Fibroblast of peridontal ligament (primary cell): Measurements from ENCODE around the gene GPC3.
"Not testable (repeated sequence)": the region's sequence is repeated elsewhere in the genome, so short reads cannot be mapped to it uniquely, and the experiment has no call there.

Source experiments
- DNase-seq: peaks from one replicate; pipeline ENCODE4 v3.0.0-alpha.2; 2010; ENCODE audit errors: extremely low read depth

GPC3 gene

DNA sequence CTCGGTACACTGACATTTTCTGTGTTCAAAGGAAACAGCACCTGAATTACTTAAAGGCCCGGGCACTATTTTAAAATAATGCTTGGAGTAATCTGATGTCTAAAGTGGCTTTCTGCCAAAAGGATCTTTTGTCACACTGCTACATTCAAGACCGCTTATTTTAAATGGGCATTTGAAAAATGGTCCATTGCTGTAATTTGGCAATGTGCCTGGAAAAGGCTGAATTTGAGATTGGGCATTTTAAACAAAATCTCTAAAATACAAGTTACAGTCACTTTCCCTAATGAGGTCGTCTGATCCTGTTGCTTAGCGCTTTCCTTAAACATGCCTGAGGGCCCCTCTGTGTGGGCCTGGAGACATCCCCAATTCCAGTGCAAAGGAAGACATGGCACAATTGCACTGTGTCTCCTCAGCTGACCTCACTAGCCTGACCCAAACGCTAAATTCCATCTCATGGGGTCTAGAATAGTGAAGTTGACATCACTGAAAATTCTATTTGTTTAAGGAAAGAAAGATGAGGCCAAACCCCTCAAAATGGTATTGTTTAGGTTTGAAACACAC lies 214.2 kb downstream of the GPC3 start:
- DNase-seq: no peak

DNA sequence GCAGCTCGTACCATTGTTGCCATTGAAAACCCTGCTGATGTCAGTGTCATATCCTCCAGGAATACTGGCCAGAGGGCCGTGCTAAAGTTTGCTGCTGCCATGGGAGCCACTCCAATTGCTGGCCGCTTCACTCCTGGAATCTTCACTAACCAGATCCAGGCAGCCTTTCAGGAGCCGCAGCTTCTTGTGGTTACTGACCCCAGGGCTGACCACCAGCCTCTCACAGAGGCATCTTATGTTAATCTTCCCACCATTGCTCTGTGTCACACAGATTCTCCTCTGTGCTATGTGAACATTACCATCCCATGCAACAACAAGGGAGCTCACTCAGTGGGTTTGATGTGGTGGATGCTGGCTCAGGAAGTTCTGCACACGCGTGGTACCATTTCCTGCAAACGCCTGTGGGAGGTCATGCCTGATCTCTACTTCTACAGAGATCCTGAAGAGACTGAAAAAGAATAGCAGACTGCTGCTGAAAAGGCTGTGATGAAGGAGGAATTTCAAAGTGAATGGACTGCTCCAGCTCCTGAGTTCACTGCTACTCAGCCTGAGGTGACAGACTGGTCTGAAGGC lies 222.3 kb downstream of the GPC3 start:
- not testable (repeated sequence) for DNase-seq

DNA sequence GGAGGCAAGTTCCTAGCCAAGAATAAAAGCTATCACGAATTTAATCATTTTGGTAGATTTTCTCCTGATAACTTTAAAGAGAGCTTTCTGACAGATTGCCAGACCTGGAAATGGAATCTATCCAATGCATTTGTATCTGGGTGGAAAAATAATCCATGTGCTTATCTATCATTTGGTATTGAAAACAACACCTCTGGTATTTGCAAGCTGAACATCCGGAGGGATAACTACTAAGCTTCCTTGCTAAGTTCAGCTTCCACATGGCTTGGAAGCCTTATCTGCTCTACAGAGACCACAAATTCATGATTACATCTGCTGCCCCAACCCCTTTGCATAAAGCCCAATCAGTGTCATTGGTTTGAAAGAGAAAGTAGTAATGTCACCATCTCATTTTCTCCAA lies 230.7 kb downstream of the GPC3 start:
- DNase-seq: no peak

DNA sequence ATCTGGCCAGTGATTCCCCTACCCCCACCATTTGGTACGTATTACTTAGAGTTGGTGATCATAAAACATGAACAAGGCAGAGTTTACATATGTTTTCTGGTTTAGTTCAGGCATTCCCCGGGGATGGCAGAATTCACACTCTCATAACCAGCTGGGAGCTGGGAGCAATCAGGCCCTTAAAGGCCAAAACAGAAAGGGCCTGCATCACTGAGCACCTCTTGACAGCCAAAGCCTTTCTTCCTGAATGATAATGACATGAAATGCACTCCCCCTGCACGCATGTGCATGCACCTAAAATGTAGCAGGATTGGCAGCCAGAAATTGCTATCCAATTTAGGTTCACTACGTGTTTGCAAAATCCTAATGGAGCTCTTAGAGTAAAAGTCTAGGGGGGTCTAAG lies 235.4 kb downstream of the GPC3 start:
- no peak for DNase-seq

DNA sequence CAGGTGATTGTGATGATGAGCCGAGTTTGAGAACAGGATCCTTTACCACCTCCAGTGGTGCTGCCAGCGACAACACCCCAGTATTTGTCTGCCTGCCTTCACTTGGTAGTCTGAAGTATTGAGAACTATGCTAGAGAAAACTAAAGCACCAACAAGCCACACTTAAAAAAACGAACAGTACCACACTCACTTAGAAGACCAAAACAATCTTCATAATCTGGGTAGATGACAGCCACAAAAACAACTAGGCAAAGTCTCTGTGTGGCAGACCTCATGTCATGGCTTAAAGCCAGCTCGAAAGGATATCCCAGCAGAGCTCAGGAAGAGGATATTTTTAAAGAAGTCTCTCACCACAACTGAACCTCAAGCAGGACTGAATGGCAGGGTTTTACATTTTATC lies 236.0 kb downstream of the GPC3 start:
- no peak for DNase-seq

DNA sequence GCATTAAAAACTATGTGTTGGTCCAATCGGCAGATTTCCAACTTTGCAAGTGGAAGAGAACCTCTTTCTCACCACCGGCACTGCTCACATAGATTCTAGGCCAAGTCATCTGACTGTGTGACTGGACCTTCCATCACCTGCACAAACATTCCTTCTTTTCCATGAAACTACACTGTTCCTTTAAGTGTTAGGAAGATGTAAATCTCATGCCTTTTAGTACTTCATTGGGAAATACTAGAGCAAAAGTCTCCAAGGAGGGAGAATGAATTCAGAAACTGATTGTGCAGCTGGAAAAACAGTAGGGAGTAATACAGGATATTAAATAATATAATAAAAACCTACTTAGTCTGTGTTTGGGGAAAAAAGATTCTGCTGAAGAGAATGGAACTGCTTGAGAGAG lies 238.2 kb downstream of the GPC3 start:
- DNase-seq: no peak

DNA sequence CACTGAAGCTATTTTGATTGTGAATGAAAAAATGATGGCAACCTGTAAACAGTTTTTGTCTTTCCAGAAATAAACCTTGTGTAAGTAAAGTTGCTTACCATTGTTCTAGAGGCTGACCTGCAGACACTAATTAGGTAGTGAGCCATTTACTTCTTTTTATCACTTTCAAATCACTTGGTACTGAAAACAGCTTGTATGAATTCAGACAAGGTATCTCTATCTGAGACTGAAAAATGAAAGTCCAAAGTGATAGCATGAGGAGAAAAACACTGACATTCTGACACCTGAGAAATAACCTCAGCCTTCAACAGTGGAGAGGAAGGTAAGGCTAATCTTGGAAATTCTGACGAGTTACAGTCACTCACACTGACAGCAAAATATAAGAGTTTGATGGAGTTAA lies 238.8 kb downstream of the GPC3 start:
- DNase-seq: no peak

DNA sequence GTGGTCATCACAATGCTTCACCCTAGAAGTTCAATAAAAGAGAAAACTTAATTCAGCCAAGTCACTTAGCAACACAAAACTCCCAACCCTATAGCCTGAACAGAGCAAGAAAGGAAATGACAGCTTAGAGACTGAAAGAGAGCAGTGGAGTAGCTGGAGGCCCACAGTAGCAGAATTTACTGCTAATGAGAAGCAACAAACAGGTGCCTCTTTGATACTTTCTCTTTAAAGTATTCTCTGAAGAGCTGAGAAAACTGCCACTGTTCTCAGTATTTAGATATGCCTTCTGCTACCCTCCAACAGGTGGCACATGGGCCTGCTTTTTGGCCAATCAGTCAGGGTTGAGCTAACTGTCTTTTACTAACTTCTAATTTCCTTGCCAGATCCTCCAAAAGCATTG lies 240.0 kb downstream of the GPC3 start:
- no peak for DNase-seq

DNA sequence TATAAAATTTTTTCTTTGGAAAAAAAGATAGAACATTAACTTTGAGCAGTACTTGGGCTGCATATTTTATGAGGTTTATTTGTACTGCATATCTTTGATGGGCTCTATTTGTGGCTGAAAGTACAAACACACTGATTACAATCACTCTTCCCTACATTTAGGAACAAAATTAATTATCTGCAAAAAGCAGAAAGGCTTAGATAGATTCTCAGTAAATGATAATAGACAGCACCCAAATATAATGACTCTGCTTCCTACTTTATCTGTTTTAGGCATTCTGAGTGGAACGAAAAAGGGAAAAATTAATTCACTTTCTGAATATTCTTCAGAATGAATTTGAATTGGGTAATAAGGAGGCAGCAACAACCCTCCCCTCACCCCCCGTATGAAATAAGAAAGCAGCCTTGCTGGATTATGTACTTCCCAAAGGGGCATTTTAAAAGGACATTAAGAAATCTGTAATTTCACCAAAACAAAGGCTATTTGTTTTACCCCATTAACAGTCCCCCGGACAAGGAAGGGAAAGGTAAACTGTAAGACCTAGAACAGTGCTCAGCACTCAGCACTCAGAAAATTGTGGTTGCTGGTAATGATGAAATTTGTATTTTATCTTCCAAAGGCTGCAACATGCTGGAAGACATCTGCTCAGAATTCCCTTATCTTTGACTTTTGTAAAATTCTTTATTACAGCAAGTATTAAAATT lies 242.6 kb downstream of the GPC3 start:
- no peak for DNase-seq

DNA sequence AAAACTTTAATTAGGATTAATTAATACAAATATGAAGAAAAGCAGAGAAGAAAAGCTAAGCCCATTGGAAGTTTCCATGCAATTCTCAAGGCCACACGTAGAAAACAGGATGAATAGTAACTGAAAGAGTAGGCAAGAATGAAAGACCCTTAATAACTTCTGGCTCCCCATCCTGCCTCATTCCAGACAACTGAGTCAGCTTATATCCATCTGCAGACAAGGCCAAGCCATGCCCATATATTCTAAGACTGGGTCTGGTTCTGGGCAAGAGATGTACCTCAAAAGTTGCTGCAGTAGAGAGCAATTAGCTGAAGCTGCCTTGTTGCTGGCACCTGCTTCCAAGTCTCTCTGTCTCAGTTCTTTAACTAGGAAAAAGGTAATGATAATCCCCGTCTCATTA lies 244.1 kb downstream of the GPC3 start:
- no peak for DNase-seq

DNA sequence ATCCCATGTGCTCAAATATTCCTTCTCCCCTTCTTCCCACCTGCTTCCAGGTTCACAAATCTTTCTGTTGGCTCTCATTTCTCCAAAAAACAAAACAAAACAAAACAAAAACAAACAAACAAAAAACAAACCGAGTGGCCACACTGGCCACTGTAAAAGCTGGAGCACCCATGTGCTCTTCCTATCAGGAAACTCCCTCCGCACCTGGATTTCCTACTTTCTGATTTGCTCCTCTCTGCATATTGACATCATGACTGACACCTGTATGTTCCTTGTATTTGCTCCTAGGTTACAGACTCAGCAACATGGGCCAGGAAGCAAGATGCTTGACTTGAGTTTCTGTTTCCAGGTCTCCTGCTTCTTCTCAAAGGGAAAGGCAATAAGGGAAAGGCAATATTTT lies 258.8 kb downstream of the GPC3 start:
- DNase-seq: no peak

DNA sequence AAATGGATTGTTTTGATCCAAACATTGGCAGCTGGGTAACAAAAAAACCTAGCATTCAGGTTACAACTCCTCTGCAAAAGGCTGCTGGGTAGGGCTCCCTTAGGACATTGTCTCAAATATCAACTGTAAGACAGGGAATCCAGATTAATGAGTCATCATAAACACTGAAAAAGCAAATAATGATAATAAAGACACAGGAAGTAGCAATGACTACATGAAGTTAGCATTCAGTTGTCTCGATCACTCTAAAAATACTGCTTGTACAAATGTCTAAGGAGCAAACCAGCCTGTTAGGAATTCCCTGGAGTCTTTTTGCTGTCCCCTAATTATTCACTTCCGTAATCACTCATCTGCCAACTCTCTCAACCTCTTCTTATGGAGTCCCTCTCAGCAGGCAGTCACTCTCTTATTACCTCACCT lies 259.2 kb downstream of the GPC3 start:
- DNase-seq: peak; percentile 13

DNA sequence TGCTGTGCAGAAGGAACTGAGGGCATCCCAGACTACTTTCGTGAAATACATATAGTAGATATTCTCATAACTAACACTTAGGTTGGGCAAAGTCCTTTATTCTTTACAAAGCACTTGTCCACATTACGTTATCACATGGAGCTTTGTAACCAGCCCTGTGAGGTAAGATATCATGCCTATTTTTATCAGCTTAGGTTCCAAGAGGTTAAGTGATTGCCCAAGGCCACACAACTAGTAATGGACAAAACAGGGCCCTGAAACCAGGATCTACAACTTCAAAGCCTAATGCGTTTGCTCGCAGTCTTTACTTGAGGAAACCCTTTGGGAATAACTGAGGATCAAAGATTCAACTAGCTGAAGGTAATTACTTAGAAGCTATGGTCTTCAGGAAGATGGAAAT lies 261.5 kb downstream of the GPC3 start:
- no peak for DNase-seq

DNA sequence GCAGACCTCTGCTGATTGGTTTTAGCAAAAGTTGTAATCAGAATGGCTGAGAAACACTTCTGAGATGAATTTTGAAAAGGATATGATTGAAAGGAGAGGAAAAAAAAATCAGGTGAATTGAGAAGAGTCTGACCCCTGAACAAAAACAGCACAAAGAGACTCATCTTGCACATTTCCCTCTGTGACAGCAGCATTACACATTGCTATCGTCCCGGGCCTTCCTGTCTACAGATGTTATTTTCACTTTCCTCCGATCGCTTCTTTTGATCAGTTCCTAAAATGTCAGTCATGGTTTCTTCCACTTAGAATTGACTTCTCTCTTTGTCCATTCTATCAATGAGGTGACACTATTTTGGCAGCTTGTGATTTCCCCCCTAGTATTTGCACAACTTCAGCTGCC lies 262.6 kb downstream of the GPC3 start:
- no peak for DNase-seq

DNA sequence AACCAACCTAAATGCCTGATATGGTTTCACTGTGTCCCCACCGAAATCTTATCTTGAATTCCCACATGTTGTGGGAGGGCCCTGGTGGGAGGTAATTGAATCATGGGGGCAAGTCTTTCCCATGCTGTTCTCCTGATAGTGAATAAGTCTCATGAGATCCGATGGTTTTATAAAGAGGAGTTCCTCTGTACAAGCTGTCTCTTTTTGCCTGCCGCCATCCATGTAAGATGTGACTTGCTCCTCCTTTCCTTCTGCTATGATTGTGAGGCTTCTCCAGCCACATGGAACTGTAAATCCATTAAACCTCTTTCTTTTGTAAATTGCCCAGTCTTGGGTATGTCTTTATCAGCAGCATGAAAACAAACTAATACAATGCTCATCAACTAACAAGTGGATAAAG lies 265.1 kb downstream of the GPC3 start:
- not testable (repeated sequence) for DNase-seq

DNA sequence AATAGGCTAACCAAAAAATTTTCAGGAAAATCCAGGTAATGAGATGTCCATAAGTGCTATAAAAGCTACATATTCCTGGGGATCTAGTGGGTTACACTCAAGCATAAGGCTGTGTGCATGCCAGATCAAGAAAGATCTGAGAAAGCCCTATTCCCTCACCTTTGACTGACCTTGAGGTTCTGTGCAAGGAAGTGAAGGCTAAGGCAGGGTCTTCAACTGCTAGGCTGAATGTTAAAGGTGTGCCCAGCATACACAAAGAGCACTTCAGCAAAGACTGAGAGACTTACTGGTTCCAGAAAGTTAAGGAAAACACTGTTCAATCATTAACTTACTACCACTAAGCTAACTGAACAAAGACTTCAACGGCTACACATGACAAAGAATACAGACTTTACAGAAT lies 269.7 kb downstream of the GPC3 start:
- no peak for DNase-seq

DNA sequence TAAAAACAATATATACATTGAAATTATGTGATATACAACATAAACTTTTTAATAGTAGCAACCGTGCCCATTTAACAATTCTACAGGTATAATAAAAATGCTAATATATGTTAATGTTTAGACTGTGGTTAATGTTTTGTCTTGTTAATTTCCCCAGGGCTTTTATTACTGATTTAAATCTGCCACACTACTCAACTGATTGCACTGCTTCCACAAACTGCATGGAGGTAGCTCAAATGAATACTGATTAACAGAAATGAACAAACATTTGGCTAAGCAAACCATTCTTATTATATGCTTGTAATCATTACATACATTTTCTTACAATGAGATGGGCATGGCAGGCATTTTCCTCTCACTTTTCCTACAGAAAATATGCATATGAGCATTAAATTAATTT lies 275.9 kb downstream of the GPC3 start:
- no peak for DNase-seq

DNA sequence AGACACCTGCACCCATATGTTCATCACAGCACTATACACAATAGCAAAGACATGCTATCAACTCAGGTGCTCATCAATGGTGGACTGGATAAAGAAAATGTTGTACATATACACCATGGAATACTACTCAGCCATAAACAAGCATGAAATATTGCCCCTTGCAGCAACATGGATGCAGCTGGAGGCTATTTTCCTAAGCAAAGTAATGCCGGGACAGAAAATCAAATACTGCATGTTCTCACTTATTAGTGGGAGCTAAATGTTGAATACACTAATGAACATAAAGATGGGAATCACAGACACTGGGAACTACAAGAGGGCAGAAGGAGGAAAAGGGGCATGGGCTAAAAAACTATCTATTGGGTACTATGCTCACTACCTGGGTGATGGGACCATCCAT lies 278.5 kb downstream of the GPC3 start:
- DNase-seq: no peak

DNA sequence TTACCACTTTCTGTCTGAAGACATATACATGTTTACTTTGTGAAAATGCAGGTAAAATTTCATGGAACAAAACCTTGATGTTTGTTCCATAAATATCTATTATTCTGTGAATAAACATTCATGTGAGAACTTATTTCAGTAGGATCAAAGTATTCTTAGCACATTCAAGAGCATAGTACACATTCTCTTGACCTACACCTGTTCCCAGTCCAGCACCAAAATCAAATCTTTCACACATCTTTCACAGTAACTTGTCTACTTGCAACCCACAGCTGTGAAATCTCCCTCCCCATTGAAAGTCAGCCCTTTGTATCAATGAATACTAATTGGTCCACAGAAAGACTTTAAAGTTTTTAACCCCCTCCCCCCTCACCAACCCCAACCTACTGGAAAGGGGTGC lies 283.2 kb downstream of the GPC3 start:
- no peak for DNase-seq

DNA sequence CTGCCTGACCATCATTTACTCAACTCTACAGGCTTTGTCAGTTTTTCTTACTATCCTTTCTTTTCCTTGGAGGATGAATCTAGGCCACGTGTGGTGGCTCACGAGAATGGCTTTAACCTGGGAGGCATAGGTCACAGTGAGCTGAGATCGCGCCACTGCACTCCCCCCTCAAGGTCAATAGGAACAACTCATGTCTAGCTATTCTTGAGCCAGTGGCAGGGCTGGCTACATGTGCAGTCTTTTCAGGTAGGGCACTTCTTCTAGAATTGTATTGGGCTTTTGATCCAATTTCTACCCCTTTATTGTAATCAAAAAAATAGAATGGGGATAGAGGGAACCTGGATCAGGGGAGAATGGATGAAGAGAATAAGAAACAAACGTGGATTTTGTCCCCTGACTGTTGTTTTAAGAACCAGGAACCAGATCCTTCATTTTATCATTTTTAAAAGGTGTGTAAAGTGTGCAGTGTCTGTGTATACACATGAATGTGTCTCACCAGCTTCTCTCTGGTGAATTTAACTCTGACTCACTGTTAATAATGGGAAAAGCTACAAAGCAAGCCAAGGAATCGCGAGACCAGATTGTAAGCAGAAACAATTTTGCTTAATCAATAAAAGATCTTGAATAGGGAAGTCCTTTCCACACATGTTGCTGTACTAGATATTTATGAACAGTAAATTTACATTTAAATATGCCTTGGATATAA lies 286.2 kb downstream of the GPC3 start:
- DNase-seq: no peak

DNA sequence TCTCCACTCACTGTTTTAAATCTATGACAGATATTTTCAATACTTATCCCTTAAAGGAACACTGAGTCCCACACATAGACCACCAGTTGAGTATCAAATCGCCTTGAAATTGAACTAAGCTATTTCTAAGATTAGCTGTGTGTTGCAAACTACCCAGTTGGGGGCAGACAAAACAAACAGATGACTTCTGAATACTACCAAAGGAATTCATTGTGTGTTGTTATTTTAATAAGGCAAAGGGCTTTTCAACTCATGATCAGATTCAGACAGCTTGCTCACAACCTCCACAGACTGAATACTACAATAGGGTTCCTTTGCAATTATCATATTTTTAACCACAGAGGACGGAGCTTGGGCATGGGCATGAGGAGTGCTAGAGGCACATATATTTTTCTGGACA lies 287.1 kb downstream of the GPC3 start:
- DNase-seq: peak; percentile 8

DNA sequence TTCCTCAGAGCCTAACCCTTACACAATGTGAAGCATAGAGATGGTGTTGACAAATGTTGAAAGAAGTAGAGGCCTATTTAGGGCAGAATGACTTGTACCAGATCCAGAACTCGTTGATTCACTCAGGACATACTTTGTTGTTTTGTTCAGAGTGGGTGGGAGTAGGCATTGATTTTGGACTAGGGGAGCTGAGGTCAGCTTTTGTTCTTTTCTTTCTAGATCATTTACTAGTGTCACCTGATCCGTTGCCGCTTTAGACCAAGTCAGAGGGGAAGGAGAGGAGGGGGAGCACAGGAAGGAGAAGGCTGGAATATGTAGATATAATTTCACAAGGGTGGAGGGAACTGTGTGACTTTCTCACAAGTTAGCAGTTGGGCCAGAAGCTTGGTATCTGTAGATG lies 287.7 kb downstream of the GPC3 start:
- DNase-seq: no peak

DNA sequence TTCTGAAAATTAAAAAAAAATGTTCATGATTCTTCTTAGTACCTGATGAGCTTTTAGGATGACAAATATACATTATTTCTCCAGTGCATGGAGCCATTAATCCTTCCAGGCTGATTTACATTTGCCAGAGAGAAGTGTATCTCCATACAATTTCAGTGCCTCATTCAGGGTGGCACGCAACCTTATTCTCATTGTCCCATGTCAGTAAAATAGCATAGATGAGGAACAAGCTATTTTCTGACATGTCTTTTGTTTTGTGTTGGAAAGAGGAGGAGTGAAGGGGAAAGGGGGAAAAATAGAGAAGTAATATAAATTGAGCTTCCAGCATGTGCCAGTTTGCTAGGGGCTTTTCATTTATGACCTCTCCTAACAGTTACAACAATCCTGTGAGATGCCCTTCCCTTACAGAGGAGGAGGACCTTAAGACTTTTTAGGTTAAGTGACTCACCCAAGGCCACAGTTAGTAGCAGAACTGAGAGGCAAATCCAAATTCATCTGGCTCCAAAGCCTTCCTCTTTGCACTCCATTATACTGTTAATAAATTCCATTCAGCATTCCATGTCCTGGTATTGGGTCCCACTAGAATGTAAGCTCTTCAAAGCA lies 295.3 kb downstream of the GPC3 start:
- DNase-seq: no peak
